Ovary (tissue), 9 donors: ENCODE data around the gene ZNHIT2. TPM values are rescaled to one million over a fixed set of nuclear protein-coding genes. Genes with fewer than 3 reads are reported as not detected.

ENCODE experiments used
- DNase-seq, 5 donors: peaks; one replicate each; pipeline ENCODE4 v3.0.0-alpha.2; 2019 to 2020
- H3K27ac ChIP-seq, 2 donors: fragments of 200-600 bp; one replicate each; pipeline versions ENCODE4 v1.5.1 to v1.8.0; 2019 to 2022
- H3K27me3 ChIP-seq: fragments of 200-600 bp; one replicate; pipeline ENCODE4 v1.8.0; 2022
- H3K36me3 ChIP-seq: fragments of 200-600 bp; sonication (generic); one replicate; pipeline ENCODE4 v1.5.1; 2019
- H3K4me1 ChIP-seq: one replicate; pipeline ENCODE4 v1.8.1; 2013; ENCODE audit warnings: mild to moderate bottlenecking, moderate library complexity; ENCODE audit not compliant: insufficient read depth
- H3K4me3 ChIP-seq: fragments of 200-600 bp; sonication (generic); one replicate; pipeline ENCODE4 v1.5.1; 2017
- H3K9me3 ChIP-seq, 2 donors: fragments of 200-600 bp in 1 of 2; sonication (generic) in 1 of 2; one replicate each; pipeline versions ENCODE4 v1.5.1 to v1.8.1; 2013 to 2019; ENCODE audit warnings: mild to moderate bottlenecking in 1 of 2, moderate library complexity in 1 of 2
- EP300 ChIP-seq: sonication (generic); formaldehyde crosslinking; IDR thresholded peaks from one replicate; pipeline ENCODE4 v1.6.1; 2017; ENCODE audit warnings: antibody characterized with exemption
- POLR2A ChIP-seq: fragments of 450-650 bp; IDR thresholded peaks from one replicate; pipeline ENCODE4 v1.6.1; 2017; ENCODE audit warnings: antibody characterized with exemption, mild to moderate bottlenecking, moderate library complexity
- WGBS, 3 donors: extraction: QIAGEN DNeasy Blood & Tissue Kit in 1 of 3; methylation state at CpG; one replicate each; pipeline versions ENCODE4 v1.1.5 to v1.1.7; 2013 to 2017; 5-methylcytosine and 5-hydroxymethylcytosine counted together
- intact Hi-C, 4 donors: fragments of 100-400 bp; cut with DNase I; formaldehyde crosslinking; loops; one replicate each; pipeline versions ENCODE4 v1.11.0 to v1.15.1; 2022 to 2023
- polyA plus RNA-seq, 2 donors: library from polyadenylated mRNA; stranded (reverse); fragments of 200-250 nt in 1 of 2; fragments of 350-450 nt in 1 of 2; fragmentation: Illumina TruSeq in 1 of 2; extraction: RNeasy Lipid Tissue Mini Kit (QIAGEN cat#74804) in 1 of 2; gene quantifications; one replicate each; pipeline ENCODE4 v1.2.3, GENCODE V29; 2013 to 2014
- total RNA-seq, 7 donors: library from RNA; depleted of rRNA in 2 of 7; stranded (reverse); fragments of >200 nt in 2 of 7; fragmentation: NEBNext Ultra II Directional in 3 of 7; extraction: Animal tissue kit (Norgen Biotek cat#: 25700) in 3 of 7; gene quantifications; one replicate each; pipeline versions ENCODE4 v1.1.0 to v1.2.4, GENCODE V29; 2016 to 2023
- TF ChIP-seq, protein P1 (sequence below), 3 donors: fragments of 450-650 bp in 2 of 3; fragments of 200-600 bp in 1 of 3; IDR thresholded peaks; one replicate each; pipeline versions ENCODE4 v1.5.1 to v1.8.0; 2016 to 2022; ENCODE audit warnings: antibody characterized with exemption in 3 of 3, mild to moderate bottlenecking in 1 of 3
- donor health status: DM: no; HTN: no; CAD: no; lungs with moderate emphysema.
- donor health status: DM: no; HTN: no; CAD: no.
- donor health status: Bipolar disorder and iron deficiency.
- donor health status: DM: yes; HTN: yes; CAD: no.
- donor health status: DM: no; HTN: no; CAD: no.
- donor health status: DM: yes; HTN: yes; CAD: no.

Gene ZNHIT2
- total and polyA plus RNA-seq, 9 donors, result 10.0 to 33.7 (median 13.3) TPM; not detected in 1

- H3K4me3 ChIP-seq, result no peak overlapping the region
- no peaks in the 10 kb centered on the region for H3K36me3 ChIP-seq
- no peak for DNase-seq
- H3K27me3 ChIP-seq, result no peaks in the 10 kb centered on the region
- WGBS, 3 donors, result 77 to 79% (median 79%) methylated on average over 15 of the region's 15 CpGs
- no peaks in the 10 kb centered on the region for H3K4me1 ChIP-seq
- H3K9me3 ChIP-seq, result no peaks in the 10 kb centered on the region
- intact Hi-C loops, result no loop called here
- H3K27ac ChIP-seq, result no peak overlapping the region
- TF ChIP-seq, protein P1, sequence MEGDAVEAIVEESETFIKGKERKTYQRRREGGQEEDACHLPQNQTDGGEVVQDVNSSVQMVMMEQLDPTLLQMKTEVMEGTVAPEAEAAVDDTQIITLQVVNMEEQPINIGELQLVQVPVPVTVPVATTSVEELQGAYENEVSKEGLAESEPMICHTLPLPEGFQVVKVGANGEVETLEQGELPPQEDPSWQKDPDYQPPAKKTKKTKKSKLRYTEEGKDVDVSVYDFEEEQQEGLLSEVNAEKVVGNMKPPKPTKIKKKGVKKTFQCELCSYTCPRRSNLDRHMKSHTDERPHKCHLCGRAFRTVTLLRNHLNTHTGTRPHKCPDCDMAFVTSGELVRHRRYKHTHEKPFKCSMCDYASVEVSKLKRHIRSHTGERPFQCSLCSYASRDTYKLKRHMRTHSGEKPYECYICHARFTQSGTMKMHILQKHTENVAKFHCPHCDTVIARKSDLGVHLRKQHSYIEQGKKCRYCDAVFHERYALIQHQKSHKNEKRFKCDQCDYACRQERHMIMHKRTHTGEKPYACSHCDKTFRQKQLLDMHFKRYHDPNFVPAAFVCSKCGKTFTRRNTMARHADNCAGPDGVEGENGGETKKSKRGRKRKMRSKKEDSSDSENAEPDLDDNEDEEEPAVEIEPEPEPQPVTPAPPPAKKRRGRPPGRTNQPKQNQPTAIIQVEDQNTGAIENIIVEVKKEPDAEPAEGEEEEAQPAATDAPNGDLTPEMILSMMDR (IDR thresholded peaks at IDR 0.05), result no peak
- TF ChIP-seq POLR2A (no peak), EP300 (no peak)
Observed at GRCh38 chr11:65128182-65129145, 11.0 kb upstream of the ZNHIT2 start.

- H3K27ac ChIP-seq, result no peak overlapping the region
- 68 to 71% (median 70%) methylated on average over 12 of the region's 12 CpGs for WGBS, 3 donors
- no peak overlapping the region for H3K4me3 ChIP-seq
- H3K27me3 ChIP-seq, result no peaks in the 10 kb centered on the region
- no peaks in the 10 kb centered on the region for H3K4me1 ChIP-seq
- DNase-seq, result no peak
- no peaks in the 10 kb centered on the region for H3K9me3 ChIP-seq
- intact Hi-C loops, result loop anchor here in 1 of 4 donors (2.0 kb wide), 1 partner anchor 35 kb away; no protein-coding TSS in a partner anchor
- TF ChIP-seq POLR2A (no peak), EP300 (no peak)
- TF ChIP-seq, protein P1 (IDR thresholded peaks at IDR 0.05), result no peak
- no peaks in the 10 kb centered on the region for H3K36me3 ChIP-seq
Observed at GRCh38 chr11:65127473-65128181, 10.1 kb upstream of the ZNHIT2 start.

- no peak for DNase-seq
- intact Hi-C loops, result loop anchor here in 1 of 4 donors (2.0 kb wide), 1 partner anchor 34 kb away; no protein-coding TSS in a partner anchor
- Histone ChIP-seq H3K4me3 (no peak overlapping the region), H3K9me3 (no peaks in the 10 kb centered on the region), H3K36me3 (no peaks in the 10 kb centered on the region), H3K4me1 (no peaks in the 10 kb centered on the region), H3K27me3 (no peaks in the 10 kb centered on the region), H3K27ac (no peak overlapping the region)
- no peak for TF ChIP-seq EP300
- no peak for TF ChIP-seq POLR2A
- TF ChIP-seq, protein P1 (IDR thresholded peaks at IDR 0.05), result no peak
- WGBS, 3 donors, result 63 to 66% (median 66%) methylated on average over 6 of the region's 6 CpGs
Observed at GRCh38 chr11:65126624-65127274, 9.2 kb upstream of the ZNHIT2 start.
